Natural killer cell treated with Interleukin-12 subunit alpha and Interleukin-12 subunit beta and Interleukin-15 and Interleukin-18, amount 100 ng/mL, for 72 hours (primary cell): ENCODE results near the gene TOP3B. TPM values are rescaled to one million over a fixed set of nuclear protein-coding genes. Genes with fewer than 3 reads are reported as not detected.

Source experiments
- ATAC-seq, 2 donors: fragments of 150-1000 bp; cut with Tn5 transposase in 1 of 2; sonication (Bioruptor Pico), chemical (Tn5 transposase) in 1 of 2; 2 replicates each; pipeline ENCODE4 v1.10.0; 2021
- DNase-seq: peaks from one replicate; pipeline ENCODE4 v3.0.0; 2022; ENCODE audit warnings: low spot score
- H3K27ac Mint-ChIP-seq, 2 donors: 1 replicate in 1 of 2; 2 replicates in 1 of 2; pipeline ENCODE4 v1.8.0; 2022; ENCODE audit warnings: mixed read lengths in 2 of 2, mild to moderate bottlenecking in 1 of 2, moderate library complexity in 1 of 2
- H3K27me3 Mint-ChIP-seq, 2 donors: 1 replicate in 1 of 2; 2 replicates in 1 of 2; pipeline ENCODE4 v1.8.0; 2022; ENCODE audit warnings: mixed read lengths in 2 of 2
- H3K36me3 Mint-ChIP-seq: one replicate; pipeline ENCODE4 v1.8.0; 2022; ENCODE audit warnings: mixed read lengths
- H3K4me1 Mint-ChIP-seq, 2 donors: 1 replicate in 1 of 2; 2 replicates in 1 of 2; pipeline ENCODE4 v1.8.0; 2022; ENCODE audit warnings: low read depth in 2 of 2, mixed read lengths in 2 of 2, mild to moderate bottlenecking in 1 of 2
- H3K4me3 Mint-ChIP-seq: one replicate; pipeline ENCODE4 v1.8.0; 2022; ENCODE audit warnings: mixed read lengths
- H3K9me3 Mint-ChIP-seq: 2 replicates; pipeline ENCODE4 v1.8.0; 2022; ENCODE audit warnings: mixed read lengths
- total RNA-seq, 2 donors: library from RNA; stranded (reverse); gene quantifications; one replicate each; pipeline ENCODE4 v1.2.3, GENCODE V29; 2022

The TOP3B gene
- total RNA-seq, 2 donors from 2014 or later = 45.3 to 83.5 TPM

DNA sequence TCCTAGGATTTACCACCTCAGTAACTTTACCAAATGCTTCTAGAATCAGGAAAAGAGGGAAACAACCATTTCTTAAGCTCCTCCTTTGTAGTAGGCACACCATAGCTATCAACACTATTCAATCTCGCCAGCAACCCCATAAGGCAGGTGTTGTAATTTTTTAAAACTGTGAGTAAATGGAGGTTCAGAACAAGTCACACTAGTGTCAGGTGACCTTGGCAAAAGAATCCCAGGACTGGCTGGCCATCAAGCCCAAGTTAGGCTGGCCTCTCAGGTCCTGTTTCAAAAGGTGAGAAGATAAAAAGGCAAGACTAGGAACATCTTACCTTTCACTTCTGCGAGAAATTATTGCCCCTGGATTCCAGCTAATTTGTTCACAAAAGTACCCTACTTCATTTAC is 713 bp downstream of the TOP3B start:
- DNase-seq (peak; percentile 20), ATAC-seq (no peak)
- peaks cover 21 to 26% of the 10 kb centered on the region in 2 donors for H3K4me1 Mint-ChIP-seq
- peak overlapping the region; percentile 70 to 88 for H3K27ac Mint-ChIP-seq
- H3K4me3 Mint-ChIP-seq = peak overlapping the region; percentile 85
- H3K9me3 Mint-ChIP-seq = no peaks in the 10 kb centered on the region
- no peaks in the 10 kb centered on the region for H3K27me3 Mint-ChIP-seq
- H3K36me3 Mint-ChIP-seq = no peaks in the 10 kb centered on the region

DNA sequence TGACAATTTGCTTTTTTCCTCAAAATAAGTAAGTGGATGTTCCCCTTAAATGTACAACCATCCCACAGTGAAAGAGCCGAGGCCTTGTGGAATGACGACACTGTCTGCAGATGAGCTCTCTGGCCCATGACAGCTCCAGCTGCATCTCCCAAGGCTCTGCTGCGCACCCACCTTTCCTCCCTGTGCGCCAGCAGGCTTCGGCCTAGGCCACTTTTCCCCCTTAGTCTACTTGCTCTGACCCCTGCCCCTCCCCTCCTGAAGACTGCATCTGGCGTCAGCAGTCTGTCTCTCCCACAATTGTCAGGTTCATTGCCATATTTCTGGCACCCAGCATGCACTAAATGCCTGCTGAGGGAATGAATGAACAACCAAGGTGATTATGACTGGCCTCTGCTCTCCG is 2.0 kb downstream of the TOP3B start:
- DNase-seq (no peak), ATAC-seq (no peak)
- Mint-ChIP-seq H3K27me3 (no peaks in the 10 kb centered on the region), H3K36me3 (no peaks in the 10 kb centered on the region), H3K4me1 (peaks cover 21 to 34% of the 10 kb centered on the region in 2 donors), H3K27ac (peak overlapping the region in 1 of 2 donors; percentile 88), H3K9me3 (no peaks in the 10 kb centered on the region), H3K4me3 (no peak overlapping the region)

DNA sequence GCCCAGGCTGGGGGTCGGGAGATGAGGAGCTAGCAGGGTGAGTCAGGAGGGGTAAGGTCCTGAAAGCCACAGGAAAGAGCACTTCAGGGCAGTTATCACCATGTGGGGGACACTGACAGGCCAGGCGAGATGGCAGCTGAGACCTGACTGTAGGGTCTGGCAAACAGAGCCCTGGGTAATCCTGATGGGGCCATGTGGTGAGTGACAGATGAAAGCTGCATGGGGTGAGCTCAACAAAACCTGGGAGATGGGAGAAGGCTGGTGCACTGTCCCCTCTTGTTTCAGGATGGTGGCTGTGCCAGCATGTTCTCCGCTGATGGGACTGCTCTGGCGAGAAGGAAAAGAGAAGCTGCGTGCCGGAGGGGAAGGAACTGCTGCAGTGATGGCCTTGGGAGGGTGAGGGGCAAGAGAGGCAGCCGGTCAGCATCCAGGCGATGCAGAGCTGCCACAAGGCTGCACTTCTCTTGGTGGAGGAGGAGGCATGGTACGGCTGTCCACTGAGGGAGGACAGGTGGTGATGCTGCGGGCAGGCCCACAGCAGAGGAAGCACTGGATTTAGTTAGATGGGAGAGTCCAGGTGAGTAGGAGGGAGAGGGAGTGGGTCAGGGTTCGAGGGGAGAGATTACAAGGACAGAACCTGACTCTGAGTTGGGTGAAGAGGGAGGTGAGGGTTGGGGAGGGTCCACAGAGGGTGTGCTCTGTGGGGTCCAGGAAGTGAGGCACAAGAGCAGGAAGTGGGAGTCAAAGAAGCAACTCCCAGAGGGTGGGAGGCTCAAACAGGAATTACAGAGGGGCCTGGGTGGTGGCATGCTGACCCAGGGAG is 3.8 kb downstream of the TOP3B start:
- ATAC-seq (no peak), DNase-seq (peak; percentile 28)
- Mint-ChIP-seq H3K4me3 (no peak overlapping the region), H3K27ac (peak overlapping the region in 1 of 2 donors; percentile 58), H3K36me3 (no peaks in the 10 kb centered on the region), H3K27me3 (no peaks in the 10 kb centered on the region), H3K4me1 (peaks cover 21 to 35% of the 10 kb centered on the region in 2 donors), H3K9me3 (no peaks in the 10 kb centered on the region)

DNA sequence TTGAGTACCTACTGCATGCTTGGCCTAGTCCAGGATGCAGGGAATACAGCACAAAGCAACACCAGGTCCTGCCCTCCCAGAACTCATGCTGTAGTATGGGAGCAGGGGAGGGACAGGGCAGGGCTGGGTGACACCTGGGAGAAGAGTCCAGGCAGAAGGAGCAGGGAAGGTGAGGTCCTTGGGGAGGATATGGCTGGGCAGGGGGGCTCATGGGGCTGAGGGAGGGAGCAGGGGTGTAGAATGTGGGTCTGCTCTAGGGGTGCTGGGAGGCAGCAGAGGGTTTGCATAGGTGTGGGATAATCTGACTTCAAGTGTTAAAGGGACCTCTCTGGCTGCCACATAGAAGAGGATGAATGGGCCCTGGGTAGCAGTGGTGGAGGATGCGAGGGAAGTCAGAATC is 4.8 kb downstream of the TOP3B start:
- peak; percentile 35 for DNase-seq
- no peaks in the 10 kb centered on the region for H3K27me3 Mint-ChIP-seq
- H3K9me3 Mint-ChIP-seq = no peaks in the 10 kb centered on the region
- H3K36me3 Mint-ChIP-seq = no peaks in the 10 kb centered on the region
- peak overlapping the region in 1 of 2 donors; percentile 50 for H3K27ac Mint-ChIP-seq
- no peak overlapping the region for H3K4me3 Mint-ChIP-seq
- ATAC-seq = no peak
- peaks cover 21 to 35% of the 10 kb centered on the region in 2 donors for H3K4me1 Mint-ChIP-seq

DNA sequence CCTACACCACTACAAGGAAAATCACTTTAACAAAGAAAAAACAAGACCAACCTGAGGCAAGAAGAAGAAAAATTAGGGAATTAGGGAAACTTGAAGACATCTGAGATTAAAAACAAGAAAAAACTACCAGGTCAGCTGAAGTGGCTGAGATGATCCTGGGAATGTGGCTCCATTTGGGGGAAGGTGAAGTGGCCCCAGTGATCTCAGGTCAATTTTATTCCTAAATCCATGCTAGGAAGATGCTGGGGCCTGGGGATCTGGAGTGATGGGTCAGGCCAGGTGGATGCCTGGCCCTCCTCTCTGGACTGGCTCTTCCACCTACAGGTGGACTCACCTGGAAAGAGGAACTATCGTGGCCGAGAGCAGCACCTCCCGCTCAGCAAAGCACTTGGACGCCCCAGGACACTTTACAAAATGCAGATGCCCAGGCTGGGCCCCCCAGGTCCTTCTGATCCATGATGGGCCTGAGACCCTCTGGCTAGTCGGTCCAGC is 6.7 kb downstream of the TOP3B start:
- DNase-seq = peak; percentile 20
- H3K4me3 Mint-ChIP-seq = no peak overlapping the region
- no peak for ATAC-seq
- H3K9me3 Mint-ChIP-seq = no peaks in the 10 kb centered on the region
- H3K27ac Mint-ChIP-seq = no peak overlapping the region
- H3K27me3 Mint-ChIP-seq = no peaks in the 10 kb centered on the region
- H3K36me3 Mint-ChIP-seq = no peaks in the 10 kb centered on the region
- H3K4me1 Mint-ChIP-seq = peaks cover 13 to 31% of the 10 kb centered on the region in 2 donors

DNA sequence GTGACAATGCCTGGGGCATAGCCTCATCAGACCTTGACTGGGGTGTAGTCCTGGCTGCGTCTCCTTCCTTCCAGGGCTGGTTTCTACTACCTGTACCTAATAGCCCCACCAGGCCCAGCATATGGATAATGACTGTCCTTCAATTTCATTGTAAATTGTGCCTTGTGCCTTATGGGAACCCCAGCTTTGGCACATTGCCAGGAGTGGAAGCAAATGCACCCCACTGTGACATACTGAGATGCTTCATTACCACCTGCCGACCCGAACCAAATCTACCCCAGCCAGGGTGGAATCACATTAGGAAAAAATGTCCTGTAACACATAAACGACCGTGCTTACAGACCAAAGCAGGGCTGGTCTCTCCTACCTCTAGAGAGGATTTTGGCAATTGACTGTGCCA is 7.3 kb downstream of the TOP3B start:
- Mint-ChIP-seq H3K27me3 (no peaks in the 10 kb centered on the region), H3K4me1 (peaks cover 13 to 31% of the 10 kb centered on the region in 2 donors), H3K36me3 (no peaks in the 10 kb centered on the region), H3K4me3 (no peak overlapping the region), H3K9me3 (no peaks in the 10 kb centered on the region), H3K27ac (no peak overlapping the region)
- ATAC-seq (no peak), DNase-seq (no peak)

DNA sequence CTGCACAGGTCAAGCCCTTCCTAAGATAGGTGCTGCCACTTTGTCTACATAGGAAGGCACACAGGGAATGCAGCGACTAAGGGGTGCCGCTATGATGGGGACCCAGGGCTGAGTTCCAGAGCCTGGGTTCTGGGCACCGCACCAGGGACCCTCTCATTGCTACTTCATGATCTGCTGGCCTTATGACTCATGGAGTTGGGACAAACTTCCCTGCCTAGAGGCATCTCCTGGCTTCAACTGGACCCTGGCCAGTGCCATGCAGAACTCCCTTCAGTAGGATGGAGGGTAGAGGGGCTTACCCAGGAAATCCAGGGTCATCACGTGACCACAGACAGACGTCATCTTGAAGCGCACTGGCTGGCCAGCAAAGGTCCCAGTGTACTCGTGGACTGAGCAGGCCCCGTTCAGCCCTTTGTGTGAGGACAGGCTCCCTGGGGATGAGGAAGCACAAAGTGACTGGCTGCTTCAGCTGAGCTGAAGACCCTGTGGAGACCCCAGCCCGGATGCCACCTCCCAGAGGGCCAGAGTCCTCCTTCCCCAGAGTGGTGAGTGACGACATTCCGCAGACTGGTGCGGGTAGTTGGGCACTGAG is 8.4 kb downstream of the TOP3B start:
- DNase-seq = no peak
- Mint-ChIP-seq H3K27me3 (no peaks in the 10 kb centered on the region), H3K27ac (no peak overlapping the region), H3K4me1 (peaks cover 13 to 28% of the 10 kb centered on the region in 2 donors), H3K9me3 (no peaks in the 10 kb centered on the region), H3K4me3 (no peak overlapping the region), H3K36me3 (no peaks in the 10 kb centered on the region)
- no peak for ATAC-seq

DNA sequence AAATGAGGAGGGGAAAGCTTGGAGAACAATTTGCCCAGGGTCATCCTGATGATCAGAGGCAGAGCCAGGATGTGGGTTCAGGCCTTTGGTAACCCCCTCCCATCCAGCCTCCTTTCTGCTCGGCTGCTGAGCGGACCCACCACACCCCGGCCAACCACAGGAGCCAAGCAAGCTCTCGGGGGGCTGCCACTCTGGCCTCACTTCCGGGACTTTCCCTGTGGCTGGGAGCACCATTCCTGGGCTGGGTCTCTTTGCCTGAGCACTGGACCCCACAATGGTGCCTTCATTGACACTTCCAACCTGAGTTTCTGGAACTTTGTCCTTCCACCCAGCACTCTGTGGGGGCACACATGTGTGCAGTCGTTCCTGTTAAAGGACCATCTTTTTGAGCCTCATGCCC is 9.8 kb downstream of the TOP3B start:
- Mint-ChIP-seq H3K27ac (no peak overlapping the region), H3K9me3 (no peaks in the 10 kb centered on the region), H3K4me1 (peaks cover 0 to 15% of the 10 kb centered on the region in 2 donors), H3K27me3 (no peaks in the 10 kb centered on the region), H3K4me3 (no peak overlapping the region), H3K36me3 (no peaks in the 10 kb centered on the region)
- DNase-seq (no peak), ATAC-seq (no peak)

DNA sequence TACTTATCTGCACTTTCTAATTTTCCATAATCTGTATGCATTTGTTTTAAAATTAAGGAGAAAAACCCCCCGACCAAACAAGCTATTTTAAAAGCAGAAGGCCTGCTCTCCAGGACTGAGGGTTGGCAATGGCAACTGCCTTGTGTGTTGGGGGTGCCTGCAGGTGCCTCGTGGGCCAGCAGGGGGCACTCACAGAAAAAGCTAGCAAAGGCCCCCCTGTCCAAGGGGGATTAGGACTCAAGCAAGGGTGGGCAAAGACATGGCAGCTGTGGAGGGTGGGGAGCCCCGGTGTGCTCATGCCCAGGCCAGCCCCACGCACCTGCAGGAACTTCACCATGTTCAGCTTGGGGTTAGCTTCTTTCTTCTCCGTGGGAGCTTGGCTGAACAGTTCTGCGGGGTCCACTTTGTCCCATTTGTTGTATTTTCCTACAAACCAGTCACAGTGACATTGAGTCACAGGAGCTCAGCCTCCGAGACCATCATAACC is 10.3 kb downstream of the TOP3B start:
- Mint-ChIP-seq H3K9me3 (no peaks in the 10 kb centered on the region), H3K4me3 (no peak overlapping the region), H3K27me3 (no peaks in the 10 kb centered on the region), H3K4me1 (peaks cover 0 to 12% of the 10 kb centered on the region in 2 donors), H3K36me3 (peaks cover under 1% of the 10 kb centered on the region), H3K27ac (no peak overlapping the region)
- DNase-seq (no peak), ATAC-seq (peak in 1 of 2 donors; percentile 51)

DNA sequence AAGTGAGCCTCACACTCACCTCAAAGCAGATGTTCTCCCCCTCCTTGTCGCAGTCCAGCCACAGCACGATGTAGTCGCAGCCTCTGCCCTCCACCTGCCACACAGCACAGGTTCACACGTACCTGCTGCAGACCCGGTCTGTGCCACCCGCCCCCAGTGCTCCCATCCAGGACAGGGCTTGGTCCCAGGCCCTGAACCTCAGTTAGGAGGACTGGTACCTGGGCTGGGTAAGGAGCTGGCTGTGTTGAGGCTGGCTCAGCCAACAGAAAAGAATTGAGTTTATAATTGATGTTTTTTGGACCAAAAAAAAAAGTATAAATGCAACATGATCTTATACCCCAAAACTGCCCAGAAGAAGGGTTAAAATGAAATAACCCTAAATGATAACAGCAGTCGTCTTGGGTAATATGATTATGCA is 10.7 kb downstream of the TOP3B start:
- H3K27me3 Mint-ChIP-seq = no peaks in the 10 kb centered on the region
- peaks cover 5% of the 10 kb centered on the region for H3K36me3 Mint-ChIP-seq
- no peak overlapping the region for H3K4me3 Mint-ChIP-seq

DNA sequence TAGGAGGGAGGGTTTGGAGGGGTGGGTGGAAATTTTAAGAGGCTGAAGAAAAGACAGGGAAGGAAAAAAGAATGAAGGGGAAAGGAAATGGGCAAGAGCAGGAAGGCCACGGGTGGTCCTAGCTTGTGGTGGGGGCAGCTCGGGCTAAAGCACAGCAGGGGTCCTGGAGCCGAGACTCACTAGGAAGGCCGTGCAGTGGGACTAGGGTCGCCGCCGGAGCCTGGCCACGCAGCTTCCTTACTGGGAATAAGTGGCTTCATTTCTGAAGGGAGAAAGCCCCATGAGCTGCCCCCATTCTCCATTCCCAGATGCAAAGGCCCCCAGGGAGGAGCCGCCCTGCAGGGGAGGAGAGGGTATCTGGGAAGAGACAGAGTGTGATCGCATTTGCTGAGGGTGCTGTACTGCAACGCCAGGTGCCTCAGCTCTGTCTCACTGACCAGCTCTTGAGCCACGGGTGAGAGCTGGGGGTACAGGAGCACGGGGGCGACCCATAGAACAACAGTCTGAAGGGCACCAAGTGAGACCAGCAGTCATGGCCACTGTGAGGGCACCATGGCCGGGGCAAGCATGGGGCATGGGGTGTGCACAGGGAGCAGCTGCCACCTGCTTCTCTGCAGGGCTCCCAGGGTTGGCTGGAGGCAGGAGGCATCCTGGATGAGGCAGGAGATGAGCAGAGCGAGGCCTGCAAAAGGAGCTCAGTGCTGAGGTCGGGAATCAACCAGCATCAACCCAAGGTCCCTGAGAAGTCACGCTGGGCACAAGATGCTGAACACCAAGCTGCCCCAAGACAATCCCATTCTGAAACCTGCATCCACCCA is 11.6 kb downstream of the TOP3B start:
- no peak for ATAC-seq
- H3K27me3 Mint-ChIP-seq = no peaks in the 10 kb centered on the region
- no peaks in the 10 kb centered on the region for H3K9me3 Mint-ChIP-seq
- no peak overlapping the region for H3K27ac Mint-ChIP-seq
- peaks cover 6% of the 10 kb centered on the region for H3K36me3 Mint-ChIP-seq
- no peak overlapping the region for H3K4me3 Mint-ChIP-seq
- H3K4me1 Mint-ChIP-seq = peaks cover 0 to 7% of the 10 kb centered on the region in 2 donors
- DNase-seq = no peak

More for the DNA sequence above, 10.7 kb downstream of the TOP3B start:
- Mint-ChIP-seq H3K4me1 (peaks cover 0 to 12% of the 10 kb centered on the region in 2 donors), H3K9me3 (no peaks in the 10 kb centered on the region), H3K27ac (no peak overlapping the region)
- DNase-seq = no peak
- ATAC-seq = no peak

DNA sequence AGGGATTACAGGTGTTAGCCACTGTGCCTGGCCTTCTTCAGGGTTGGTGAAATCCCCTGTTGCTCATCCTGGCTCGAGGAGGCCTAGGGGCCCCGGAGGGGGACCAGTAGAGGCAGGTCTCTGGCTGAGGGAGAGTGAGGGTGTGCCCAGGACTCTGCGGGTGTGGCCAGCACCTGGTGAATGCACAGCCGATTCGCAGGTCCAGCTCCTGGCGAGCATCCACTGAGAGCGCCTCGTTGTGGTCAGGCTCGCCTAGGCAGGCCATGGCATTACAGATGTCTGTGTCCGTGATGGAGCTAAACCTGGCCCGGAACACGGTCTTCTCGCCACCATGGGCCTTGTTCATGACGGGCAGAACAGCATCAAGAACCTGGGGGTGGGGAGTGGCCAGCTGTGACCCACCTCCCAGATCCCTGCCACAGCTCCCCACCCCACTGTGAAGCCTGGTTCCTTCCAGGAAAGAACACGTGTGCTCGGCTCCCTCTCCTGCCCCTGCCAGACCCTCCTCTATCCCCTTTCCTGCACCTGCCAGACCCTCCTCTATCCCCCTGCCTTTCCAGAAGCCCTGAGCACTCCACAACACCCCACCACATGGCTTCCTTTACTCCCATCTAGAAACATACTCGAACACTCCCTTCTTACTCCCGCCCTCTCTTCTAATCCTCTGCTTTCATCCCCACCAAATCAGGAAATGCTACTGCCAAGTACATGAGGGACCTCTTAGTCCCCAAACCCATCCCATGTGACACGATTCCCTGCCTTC is 12.4 kb downstream of the TOP3B start:
- no peak for DNase-seq
- H3K27me3 Mint-ChIP-seq = no peaks in the 10 kb centered on the region
- no peak overlapping the region for H3K4me3 Mint-ChIP-seq
- peaks cover 6% of the 10 kb centered on the region for H3K36me3 Mint-ChIP-seq
- H3K27ac Mint-ChIP-seq = no peak overlapping the region
- peaks cover 0 to 3% of the 10 kb centered on the region in 2 donors for H3K4me1 Mint-ChIP-seq
- ATAC-seq = no peak
- no peaks in the 10 kb centered on the region for H3K9me3 Mint-ChIP-seq
